HG03520 (cell line): ENCODE results near the gene ZFX.
"Not testable (repeated sequence)": the region's sequence is repeated elsewhere in the genome, so short reads cannot be mapped to it uniquely, and the experiment has no call there.

Source experiments
- ATAC-seq: cut with Tn5 transposase; IDR thresholded peaks from one replicate; pipeline ENCODE4 v1.9.1; 2021; ENCODE audit warnings: mild to moderate bottlenecking, moderate library complexity; ENCODE audit not compliant: unreplicated experiment

The ZFX gene

GRCh38 chrX:24149351-24150050, at the start of gene ZFX:
Gene ZFX, plus strand, starts transcription at chrX:24149729. Its CDS starts 23,014 bp downstream, at chrX:24172743.
- ATAC-seq = peak; percentile 31

- no peak for ATAC-seq
Measured at GRCh38 chrX:24100713-24101112, 48.8 kb upstream of the ZFX start.

- no peak for ATAC-seq
Measured at GRCh38 chrX:24110069-24110468, 39.5 kb upstream of the ZFX start.

DNA sequence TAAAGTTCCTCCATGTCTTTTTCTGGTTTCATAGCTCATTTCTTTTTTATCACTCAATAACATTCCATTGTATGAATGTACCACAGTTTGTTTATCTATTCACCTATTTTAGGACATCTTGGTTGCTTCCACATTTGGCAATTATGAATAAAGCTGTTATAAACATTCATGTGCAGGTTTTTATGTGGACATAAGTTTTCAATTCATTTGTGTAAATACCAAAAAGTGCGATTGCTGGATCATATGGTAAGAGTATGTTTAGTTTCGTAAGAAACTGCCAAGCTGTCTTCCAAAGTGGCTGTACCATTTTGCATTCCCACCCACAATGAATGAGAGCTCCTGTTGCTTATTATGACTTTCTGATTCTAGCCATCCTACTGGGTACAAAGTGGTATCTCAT, 36.3 kb upstream of the ZFX start:
- ATAC-seq = no peak

DNA sequence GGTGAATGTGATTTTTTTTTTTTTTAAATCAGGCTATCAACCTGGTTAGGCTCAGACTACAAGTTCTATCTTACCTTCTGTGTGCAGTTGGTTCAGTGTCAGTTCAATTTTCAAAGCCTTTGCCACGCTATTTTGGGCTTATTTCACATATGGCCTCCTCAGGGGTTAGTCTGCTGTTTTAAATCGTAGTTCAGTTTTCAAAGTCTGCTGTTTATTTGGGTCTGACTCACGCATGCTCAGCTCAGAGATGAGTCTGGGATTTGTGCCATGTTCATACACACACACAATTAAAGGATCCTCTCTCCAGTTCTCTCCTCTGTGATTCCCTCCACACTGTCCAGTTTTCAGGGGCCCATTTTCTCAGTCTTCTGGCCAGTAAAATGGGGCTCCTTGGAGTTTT, 32.3 kb upstream of the ZFX start:
- ATAC-seq = no peak

- ATAC-seq = no peak
Measured at GRCh38 chrX:24124244-24124799, 25.2 kb upstream of the ZFX start.

DNA sequence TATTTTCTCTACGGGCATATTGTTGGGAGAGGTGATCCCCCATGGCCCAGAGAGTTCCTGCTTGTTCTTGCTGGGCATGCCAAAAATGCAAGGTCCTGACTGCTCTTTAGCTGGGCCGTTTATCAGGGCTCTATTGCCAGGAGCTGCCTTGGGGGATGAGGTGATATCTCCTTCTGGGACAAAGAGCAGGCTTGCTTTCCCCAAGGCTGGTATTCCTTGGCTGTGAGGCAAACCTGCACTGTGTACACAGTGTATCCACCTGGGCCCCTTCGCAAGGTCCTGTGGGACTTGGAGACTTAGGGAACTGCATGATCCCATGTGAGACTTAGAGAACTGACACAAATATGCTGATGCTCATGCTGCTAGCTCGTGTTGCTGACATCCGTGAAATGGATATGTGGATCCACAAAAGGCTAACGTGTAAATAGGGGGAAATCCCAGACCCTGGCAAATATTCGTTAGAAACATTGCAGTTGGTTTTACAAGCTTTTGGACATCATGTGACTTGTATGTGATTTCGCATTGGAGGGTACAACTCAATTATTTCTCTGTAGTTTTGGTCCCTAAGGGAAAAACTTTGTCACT, 24.4 kb upstream of the ZFX start:
- ATAC-seq = no peak

GRCh38 chrX:24131476-24131875, 18.1 kb upstream of the ZFX start:
- no peak for ATAC-seq

DNA sequence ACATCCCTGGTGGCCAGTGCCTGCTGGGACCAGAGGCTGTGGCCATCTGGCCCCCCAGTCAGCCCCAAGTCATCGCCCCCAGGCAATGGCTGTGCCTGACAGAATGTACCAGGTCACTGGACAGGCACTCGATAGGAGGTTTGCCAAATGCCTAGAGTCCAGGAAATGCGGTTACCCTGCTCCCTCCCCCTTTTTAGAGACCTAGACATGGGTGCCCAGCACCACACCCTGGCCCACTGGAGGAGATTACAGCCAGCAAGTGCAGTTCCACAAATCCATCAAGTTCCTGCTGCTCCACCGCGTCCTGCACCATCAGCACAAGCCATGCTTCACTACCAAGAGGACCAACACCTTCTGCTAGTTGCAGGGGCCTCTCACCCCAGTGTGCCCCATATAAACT, 16.2 kb upstream of the ZFX start:
- ATAC-seq = no peak

GRCh38 chrX:24135768-24136167, 13.8 kb upstream of the ZFX start:
- not testable (repeated sequence) for ATAC-seq

DNA sequence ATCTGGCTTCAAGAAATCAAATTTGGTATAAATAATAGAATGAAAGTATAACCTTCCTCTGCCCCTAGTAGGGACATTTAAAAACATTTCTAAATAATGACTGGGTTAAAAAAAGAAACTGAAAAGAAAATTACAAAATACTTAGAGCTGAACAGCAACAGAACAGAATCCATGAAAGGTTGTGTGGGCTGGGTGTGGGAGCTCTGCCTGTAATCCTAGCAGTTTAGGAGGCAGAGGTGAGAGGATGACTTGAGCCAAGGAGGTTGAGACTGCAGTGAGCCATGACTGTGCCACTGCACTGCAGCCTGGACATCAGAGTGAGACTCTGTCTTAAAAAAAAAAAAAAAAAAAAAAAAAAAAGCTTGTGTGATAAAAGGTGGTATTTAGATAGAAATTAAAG, 12.3 kb upstream of the ZFX start:
- no peak for ATAC-seq

- not testable (repeated sequence) for ATAC-seq
Measured at GRCh38 chrX:24143982-24144381, 5.5 kb upstream of the ZFX start.

DNA sequence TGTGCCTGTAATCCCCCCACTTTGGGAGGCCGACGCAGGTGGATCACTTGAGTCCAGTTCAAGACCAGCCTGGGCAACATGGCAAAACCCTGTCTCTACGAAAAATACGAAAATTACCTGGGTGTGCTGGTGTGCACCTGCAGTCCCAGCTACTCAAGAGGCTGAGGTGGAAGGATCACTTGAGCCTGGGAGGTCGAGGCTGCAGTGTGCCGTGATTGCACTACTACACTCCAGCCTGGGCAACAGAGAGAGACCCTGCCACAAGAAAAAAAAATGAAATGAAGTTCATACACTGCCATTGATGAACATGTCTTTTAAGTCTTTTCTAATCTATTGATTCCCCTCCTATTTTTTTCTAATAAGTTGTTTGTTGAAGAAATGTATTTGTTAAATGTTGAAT, 5.0 kb upstream of the ZFX start:
- no peak for ATAC-seq

- no peak for ATAC-seq
Measured at GRCh38 chrX:24145303-24146186, 4.0 kb upstream of the ZFX start.

GRCh38 chrX:24146283-24146949, 3.1 kb upstream of the ZFX start:
- ATAC-seq = no peak

DNA sequence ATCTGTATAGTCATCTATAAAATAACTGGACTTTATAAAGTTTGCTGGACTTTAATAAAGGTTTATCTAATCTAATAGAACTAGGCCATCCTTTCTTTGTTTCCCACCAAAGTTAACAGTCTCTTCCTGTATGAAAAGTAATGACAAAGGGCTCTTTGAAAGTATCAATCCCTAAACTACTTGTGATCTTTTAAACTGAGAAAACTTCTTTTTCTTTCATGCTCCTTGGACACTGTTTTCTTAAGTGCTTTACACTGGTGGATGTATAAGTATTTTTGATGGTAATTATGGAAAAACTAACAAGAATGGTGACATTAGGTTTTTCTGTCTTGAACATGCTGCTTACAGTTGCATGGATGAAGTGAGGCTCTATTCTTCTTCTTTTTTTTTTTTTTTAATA, 2.4 kb upstream of the ZFX start:
- ATAC-seq = no peak

DNA sequence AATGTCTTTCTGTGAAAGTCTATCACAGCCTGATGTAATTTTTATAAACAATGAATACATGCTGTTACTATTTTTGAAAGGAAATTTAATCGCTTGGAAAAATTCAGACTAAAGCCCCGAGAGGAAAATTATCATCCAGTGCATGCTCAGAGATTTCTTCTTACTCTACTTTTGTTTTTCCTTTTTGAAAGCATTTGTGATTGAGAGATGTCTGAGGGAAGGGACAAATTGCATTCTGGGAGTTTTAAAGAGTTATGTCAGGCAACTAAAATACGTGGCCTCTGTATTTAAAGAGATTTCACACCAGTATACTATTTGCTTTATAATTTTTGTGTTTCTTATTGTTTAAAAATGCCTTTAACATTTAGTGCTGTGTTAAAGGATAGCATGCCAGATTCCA, 1.4 kb upstream of the ZFX start:
- ATAC-seq = no peak

DNA sequence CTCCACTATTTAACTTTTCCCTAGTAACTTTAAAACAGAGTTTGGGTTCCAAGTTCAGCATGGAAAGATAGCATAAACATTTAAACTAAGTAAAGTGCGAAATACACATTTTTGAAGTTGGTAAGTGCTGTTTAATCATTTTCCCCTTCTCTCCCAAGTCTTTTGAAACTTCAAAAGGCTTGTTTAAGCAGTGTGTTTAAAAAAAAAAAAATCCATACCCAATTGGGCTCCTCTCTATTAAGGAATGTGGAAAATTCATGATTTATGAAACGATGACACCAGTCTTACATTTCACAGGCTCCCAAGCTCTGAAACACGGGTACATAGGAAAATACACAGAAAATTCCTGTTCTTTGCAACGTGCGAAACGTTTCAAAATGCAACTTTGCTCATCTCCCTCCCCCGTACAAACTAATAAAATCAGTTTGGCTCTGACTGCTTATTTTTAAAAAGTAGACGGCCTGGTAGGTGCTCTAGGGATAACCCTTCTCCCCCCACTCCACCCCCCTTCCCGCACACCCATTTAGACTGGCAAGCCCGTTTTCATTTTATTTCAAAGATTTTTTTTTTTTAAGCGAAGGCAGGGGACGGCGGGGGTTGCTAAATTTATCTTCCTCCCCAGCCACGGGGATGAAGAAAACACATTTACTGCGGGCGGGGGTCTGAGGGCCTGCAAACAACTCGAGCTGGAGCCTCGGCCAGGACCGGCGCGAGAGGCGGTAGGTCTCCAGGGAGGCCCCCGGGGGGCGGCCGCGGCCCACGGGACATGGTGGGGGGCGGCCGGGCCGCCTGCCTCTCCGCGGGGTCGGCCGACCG, 786 bp upstream of the ZFX start:
- no peak for ATAC-seq

DNA sequence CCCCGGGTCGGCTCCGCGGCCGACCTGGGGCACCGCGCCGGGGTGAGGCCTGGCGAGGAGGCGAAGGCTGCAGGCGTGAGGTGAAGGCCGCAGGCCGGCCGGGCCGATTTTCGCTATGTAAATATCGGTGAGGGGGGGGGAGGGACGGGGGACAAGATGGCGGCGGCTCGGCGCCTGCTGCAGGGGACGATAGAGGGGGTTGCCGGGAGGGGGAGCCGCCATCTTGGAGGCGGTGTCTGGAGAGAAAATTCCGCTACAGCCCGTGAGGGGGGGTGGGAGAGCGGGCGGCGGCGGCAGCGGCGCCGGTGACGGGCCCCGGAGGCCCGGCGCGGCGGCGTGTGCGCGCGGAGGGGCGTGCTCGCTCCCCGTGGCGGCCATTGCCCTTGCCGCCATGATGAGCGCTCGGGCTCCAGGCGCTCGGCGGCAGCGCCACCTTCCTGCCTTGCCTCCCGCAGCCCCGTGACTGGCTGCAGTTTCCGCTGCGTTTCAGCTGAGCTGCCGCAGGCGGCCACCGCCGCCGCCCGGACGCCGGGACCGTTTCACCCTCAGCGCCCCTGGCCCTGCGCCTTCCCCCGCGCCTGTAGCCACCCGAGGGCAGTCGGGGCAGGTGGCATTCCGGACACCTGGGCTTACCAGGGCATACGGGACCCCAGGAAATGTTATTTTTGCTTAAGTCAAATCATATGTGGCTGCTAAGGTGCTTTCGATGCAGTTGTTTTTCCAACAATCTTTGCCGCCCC, 692 bp downstream of the ZFX start:
- ATAC-seq = peak; percentile 73

DNA sequence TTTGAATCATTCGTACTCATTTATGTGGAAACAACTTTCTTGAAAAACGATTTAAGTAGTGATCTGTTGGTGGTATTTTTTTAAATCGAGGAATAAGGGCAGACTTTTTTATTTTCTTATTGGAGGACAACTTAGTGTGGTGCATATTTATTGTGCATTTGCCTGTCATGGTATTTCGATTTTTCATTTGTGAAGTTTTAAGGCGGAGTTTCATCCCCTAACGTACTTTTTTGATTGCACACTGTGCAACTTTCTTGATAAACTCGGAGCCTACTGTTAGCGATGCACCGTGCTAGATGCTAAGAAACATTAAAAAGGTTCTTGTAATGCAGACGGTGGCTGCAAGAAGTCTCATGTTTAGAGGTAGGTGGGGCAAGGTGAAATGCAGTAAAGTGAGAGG, 1.4 kb downstream of the ZFX start:
- ATAC-seq = no peak
